OCI-LY3 (cell line): ENCODE measurements around the gene CALY.

ENCODE experiments used
- EZH2phosphoT487 ChIP-seq: fragments of 200-600 bp; shearing (Covaris generic); IDR thresholded peaks from 2 replicates; pipeline ENCODE4 v1.6.1; 2018; ENCODE audit warnings: antibody characterized with exemption, mixed run types, low read depth
- TF ChIP-seq, protein P1 (sequence below): fragments of 200-600, 300-600 bp; sonication (generic); IDR thresholded peaks from 2 replicates; pipeline ENCODE4 v1.5.1; 2014; ENCODE audit warnings: antibody characterized with exemption, low read length, low read depth

GRCh38 chr10:133337370-133337725, 652 bp upstream of the CALY start:
- TF ChIP-seq, protein P1, sequence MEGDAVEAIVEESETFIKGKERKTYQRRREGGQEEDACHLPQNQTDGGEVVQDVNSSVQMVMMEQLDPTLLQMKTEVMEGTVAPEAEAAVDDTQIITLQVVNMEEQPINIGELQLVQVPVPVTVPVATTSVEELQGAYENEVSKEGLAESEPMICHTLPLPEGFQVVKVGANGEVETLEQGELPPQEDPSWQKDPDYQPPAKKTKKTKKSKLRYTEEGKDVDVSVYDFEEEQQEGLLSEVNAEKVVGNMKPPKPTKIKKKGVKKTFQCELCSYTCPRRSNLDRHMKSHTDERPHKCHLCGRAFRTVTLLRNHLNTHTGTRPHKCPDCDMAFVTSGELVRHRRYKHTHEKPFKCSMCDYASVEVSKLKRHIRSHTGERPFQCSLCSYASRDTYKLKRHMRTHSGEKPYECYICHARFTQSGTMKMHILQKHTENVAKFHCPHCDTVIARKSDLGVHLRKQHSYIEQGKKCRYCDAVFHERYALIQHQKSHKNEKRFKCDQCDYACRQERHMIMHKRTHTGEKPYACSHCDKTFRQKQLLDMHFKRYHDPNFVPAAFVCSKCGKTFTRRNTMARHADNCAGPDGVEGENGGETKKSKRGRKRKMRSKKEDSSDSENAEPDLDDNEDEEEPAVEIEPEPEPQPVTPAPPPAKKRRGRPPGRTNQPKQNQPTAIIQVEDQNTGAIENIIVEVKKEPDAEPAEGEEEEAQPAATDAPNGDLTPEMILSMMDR = no peak
- TF ChIP-seq EZH2phosphoT487 = no peak
